ENCODE measurements around the gene HSPA9. TPM values are rescaled to one million over a fixed set of nuclear protein-coding genes. Genes with fewer than 3 reads are reported as not detected.

The HSPA9 gene
- total RNA-seq, 2 donors from 2014 or later, result 220 to 398 TPM

- H3K27ac Mint-ChIP-seq, result no peak overlapping the region
Observed at GRCh38 chr5:138579517-138579863, 4.3 kb upstream of the HSPA9 start.

GRCh38 chr5:138577452-138577851 lies 2.3 kb upstream of the HSPA9 start:
- ATAC-seq (replicated peaks), result no peak
- peaks cover 11% of the 10 kb centered on the region for H3K4me1 Mint-ChIP-seq
- H3K27ac Mint-ChIP-seq, result no peak overlapping the region
- H3K9me3 Mint-ChIP-seq, result peaks cover 4% of the 10 kb centered on the region
- peaks cover 34% of the 10 kb centered on the region for H3K36me3 Mint-ChIP-seq (ENCODE audit: low read depth)
- no peaks in the 10 kb centered on the region for H3K27me3 Mint-ChIP-seq
- H3K4me3 Mint-ChIP-seq, result no peak overlapping the region

More at GRCh38 chr5:138579517-138579863, 4.3 kb upstream of the HSPA9 start:
- Mint-ChIP-seq H3K9me3 (peaks cover 4% of the 10 kb centered on the region), H3K4me3 (no peak overlapping the region), H3K36me3 (ENCODE audit: low read depth) (peaks cover 13% of the 10 kb centered on the region), H3K4me1 (peaks cover 5% of the 10 kb centered on the region), H3K27me3 (no peaks in the 10 kb centered on the region)
- no peak for ATAC-seq (replicated peaks)

- H3K27ac Mint-ChIP-seq, result peak overlapping the region; percentile 100
- peak; percentile 33 for ATAC-seq (replicated peaks)
- H3K36me3 Mint-ChIP-seq (ENCODE audit: low read depth), result peaks cover 61% of the 10 kb centered on the region
- peaks cover 16% of the 10 kb centered on the region for H3K4me1 Mint-ChIP-seq
- H3K4me3 Mint-ChIP-seq, result peak overlapping the region; percentile 99
- H3K9me3 Mint-ChIP-seq, result peaks cover 4% of the 10 kb centered on the region
- H3K27me3 Mint-ChIP-seq, result no peaks in the 10 kb centered on the region
Observed at GRCh38 chr5:138574744-138575193, 432 bp downstream of the HSPA9 start.

- ATAC-seq (replicated peaks), result no peak
- Mint-ChIP-seq H3K27me3 (no peaks in the 10 kb centered on the region), H3K27ac (peak overlapping the region; percentile 100), H3K4me1 (peaks cover 16% of the 10 kb centered on the region), H3K9me3 (peaks cover 4% of the 10 kb centered on the region), H3K36me3 (ENCODE audit: low read depth) (peaks cover 67% of the 10 kb centered on the region), H3K4me3 (peak overlapping the region; percentile 99)
Observed at GRCh38 chr5:138573949-138574670, 1.1 kb downstream of the HSPA9 start.

- Mint-ChIP-seq H3K4me1 (peaks cover 24% of the 10 kb centered on the region), H3K9me3 (peaks cover 4% of the 10 kb centered on the region), H3K27ac (peak overlapping the region; percentile 100), H3K4me3 (peak overlapping the region; percentile 99), H3K27me3 (no peaks in the 10 kb centered on the region), H3K36me3 (ENCODE audit: low read depth) (peaks cover 76% of the 10 kb centered on the region)
- ATAC-seq (replicated peaks), result no peak
Observed at GRCh38 chr5:138573223-138573622, 2.0 kb downstream of the HSPA9 start.

GRCh38 chr5:138570871-138571270 lies 4.3 kb downstream of the HSPA9 start:
- peaks cover 100% of the 10 kb centered on the region for H3K36me3 Mint-ChIP-seq (ENCODE audit: low read depth)
- H3K4me3 Mint-ChIP-seq, result no peak overlapping the region
- ATAC-seq (replicated peaks), result no peak
- H3K9me3 Mint-ChIP-seq, result peaks cover 2% of the 10 kb centered on the region
- no peaks in the 10 kb centered on the region for H3K27me3 Mint-ChIP-seq
- H3K27ac Mint-ChIP-seq, result no peak overlapping the region
- H3K4me1 Mint-ChIP-seq, result peaks cover 31% of the 10 kb centered on the region

GRCh38 chr5:138569782-138570181 lies 5.4 kb downstream of the HSPA9 start:
- Mint-ChIP-seq H3K27me3 (no peaks in the 10 kb centered on the region), H3K27ac (no peak overlapping the region), H3K4me3 (peak overlapping the region; percentile 32), H3K36me3 (ENCODE audit: low read depth) (peaks cover 100% of the 10 kb centered on the region), H3K9me3 (no peaks in the 10 kb centered on the region), H3K4me1 (peaks cover 34% of the 10 kb centered on the region)
- no peak for ATAC-seq (replicated peaks)

- peaks cover 38% of the 10 kb centered on the region for H3K4me1 Mint-ChIP-seq
- no peaks in the 10 kb centered on the region for H3K27me3 Mint-ChIP-seq
- peaks cover 100% of the 10 kb centered on the region for H3K36me3 Mint-ChIP-seq (ENCODE audit: low read depth)
- H3K9me3 Mint-ChIP-seq, result no peaks in the 10 kb centered on the region
- ATAC-seq (replicated peaks), result no peak
- peak overlapping the region; percentile 83 for H3K27ac Mint-ChIP-seq
- H3K4me3 Mint-ChIP-seq, result no peak overlapping the region
Observed at GRCh38 chr5:138568061-138568824, 7.0 kb downstream of the HSPA9 start.

- H3K27me3 Mint-ChIP-seq, result no peaks in the 10 kb centered on the region
- H3K4me1 Mint-ChIP-seq, result peaks cover 40% of the 10 kb centered on the region
- H3K4me3 Mint-ChIP-seq, result peak overlapping the region; percentile 26
- peaks cover 98% of the 10 kb centered on the region for H3K36me3 Mint-ChIP-seq (ENCODE audit: low read depth)
- H3K27ac Mint-ChIP-seq, result peak overlapping the region; percentile 83
- no peaks in the 10 kb centered on the region for H3K9me3 Mint-ChIP-seq
- ATAC-seq (replicated peaks), result no peak
Observed at GRCh38 chr5:138566792-138567191, 8.4 kb downstream of the HSPA9 start.

GRCh38 chr5:138565100-138565821 lies 9.9 kb downstream of the HSPA9 start:
- Mint-ChIP-seq H3K9me3 (no peaks in the 10 kb centered on the region), H3K4me3 (peak overlapping the region; percentile 46), H3K36me3 (ENCODE audit: low read depth) (peaks cover 98% of the 10 kb centered on the region), H3K27ac (peak overlapping the region; percentile 75), H3K4me1 (peaks cover 36% of the 10 kb centered on the region), H3K27me3 (no peaks in the 10 kb centered on the region)
- ATAC-seq (replicated peaks), result peak; percentile 77

- ATAC-seq (replicated peaks), result no peak
- Mint-ChIP-seq H3K4me1 (peaks cover 46% of the 10 kb centered on the region), H3K9me3 (no peaks in the 10 kb centered on the region), H3K36me3 (ENCODE audit: low read depth) (peaks cover 98% of the 10 kb centered on the region), H3K27ac (peak overlapping the region; percentile 75), H3K27me3 (no peaks in the 10 kb centered on the region), H3K4me3 (no peak overlapping the region)
Observed at GRCh38 chr5:138564242-138564641, 11.0 kb downstream of the HSPA9 start.

GRCh38 chr5:138563340-138564118 lies 11.7 kb downstream of the HSPA9 start:
- no peaks in the 10 kb centered on the region for H3K9me3 Mint-ChIP-seq
- H3K36me3 Mint-ChIP-seq (ENCODE audit: low read depth), result peaks cover 98% of the 10 kb centered on the region
- no peak for ATAC-seq (replicated peaks)
- no peaks in the 10 kb centered on the region for H3K27me3 Mint-ChIP-seq
- no peak overlapping the region for H3K4me3 Mint-ChIP-seq
- peaks cover 46% of the 10 kb centered on the region for H3K4me1 Mint-ChIP-seq
- H3K27ac Mint-ChIP-seq, result peak overlapping the region; percentile 21

- Mint-ChIP-seq H3K9me3 (no peaks in the 10 kb centered on the region), H3K27ac (no peak overlapping the region), H3K4me3 (no peak overlapping the region), H3K36me3 (ENCODE audit: low read depth) (peaks cover 98% of the 10 kb centered on the region), H3K4me1 (peaks cover 35% of the 10 kb centered on the region), H3K27me3 (no peaks in the 10 kb centered on the region)
- no peak for ATAC-seq (replicated peaks)
Observed at GRCh38 chr5:138560971-138561370, 14.2 kb downstream of the HSPA9 start.

GRCh38 chr5:138559937-138560336 lies 15.3 kb downstream of the HSPA9 start:
- Mint-ChIP-seq H3K4me3 (no peak overlapping the region), H3K9me3 (no peaks in the 10 kb centered on the region), H3K36me3 (ENCODE audit: low read depth) (peaks cover 98% of the 10 kb centered on the region), H3K27ac (no peak overlapping the region), H3K27me3 (no peaks in the 10 kb centered on the region), H3K4me1 (peaks cover 31% of the 10 kb centered on the region)
- ATAC-seq (replicated peaks), result no peak

All from activated T-helper 17 cell treated with anti-CD3 and anti-CD28 coated beads, Interleukin-2, amount 50 U/mL, for 72 hours (primary cell).